Endothelial cell of umbilical vein (primary cell): Measurements from ENCODE around the gene DIRAS3.

Source experiments
- EZH2 ChIP-seq: IDR thresholded peaks from 2 replicates; pipeline ENCODE4 v1.6.1; 2012; ENCODE audit warnings: borderline replicate concordance, low read depth, mild to moderate bottlenecking, moderate library complexity, low read length, inconsistent platforms; ENCODE audit not compliant: severe bottlenecking
- FOS ChIP-seq: IDR thresholded peaks from 2 replicates; pipeline ENCODE4 v1.6.1; 2011; ENCODE audit warnings: mild to moderate bottlenecking, low read length, moderate library complexity, borderline replicate concordance; ENCODE audit not compliant: insufficient read depth
- GATA2 ChIP-seq: IDR thresholded peaks from 2 replicates; pipeline ENCODE4 v1.7.0; 2011; ENCODE audit warnings: low read depth, mild to moderate bottlenecking, moderate library complexity, mixed read lengths, low read length; ENCODE audit not compliant: insufficient read length, insufficient read depth
- MAX ChIP-seq: IDR thresholded peaks from 2 replicates; pipeline ENCODE4 v1.6.1; 2011; ENCODE audit not compliant: insufficient read depth, insufficient read length
- POLR2A ChIP-seq: IDR thresholded peaks from 2 replicates; pipeline ENCODE4 v1.6.1; 2012; ENCODE audit warnings: low read depth, mild to moderate bottlenecking, control low read depth, low read length
- POLR2AphosphoS5 ChIP-seq: IDR thresholded peaks from 2 replicates; pipeline ENCODE4 v1.6.1; 2012; ENCODE audit warnings: low read depth, mild to moderate bottlenecking, control low read depth, low read length, moderate library complexity; ENCODE audit not compliant: insufficient read depth
- TF ChIP-seq, protein P1 (sequence below), 2 donors: IDR thresholded peaks; 1 replicate in 1 of 2; 2 replicates in 1 of 2; pipeline ENCODE4 v1.5.1; 2011; ENCODE audit warnings: low read length in 2 of 2, mild to moderate bottlenecking in 2 of 2, moderate library complexity in 2 of 2, control low read depth in 1 of 2, inconsistent platforms in 1 of 2, low read depth in 1 of 2; ENCODE audit not compliant: insufficient read depth in 1 of 2; ENCODE audit errors: extremely low read depth in 1 of 2

GRCh38 chr1:68015971-68016370 is 34.5 kb downstream of the DIRAS3 start:
- no peak for TF ChIP-seq EZH2
- TF ChIP-seq MAX, result no peak
- TF ChIP-seq, protein P1, sequence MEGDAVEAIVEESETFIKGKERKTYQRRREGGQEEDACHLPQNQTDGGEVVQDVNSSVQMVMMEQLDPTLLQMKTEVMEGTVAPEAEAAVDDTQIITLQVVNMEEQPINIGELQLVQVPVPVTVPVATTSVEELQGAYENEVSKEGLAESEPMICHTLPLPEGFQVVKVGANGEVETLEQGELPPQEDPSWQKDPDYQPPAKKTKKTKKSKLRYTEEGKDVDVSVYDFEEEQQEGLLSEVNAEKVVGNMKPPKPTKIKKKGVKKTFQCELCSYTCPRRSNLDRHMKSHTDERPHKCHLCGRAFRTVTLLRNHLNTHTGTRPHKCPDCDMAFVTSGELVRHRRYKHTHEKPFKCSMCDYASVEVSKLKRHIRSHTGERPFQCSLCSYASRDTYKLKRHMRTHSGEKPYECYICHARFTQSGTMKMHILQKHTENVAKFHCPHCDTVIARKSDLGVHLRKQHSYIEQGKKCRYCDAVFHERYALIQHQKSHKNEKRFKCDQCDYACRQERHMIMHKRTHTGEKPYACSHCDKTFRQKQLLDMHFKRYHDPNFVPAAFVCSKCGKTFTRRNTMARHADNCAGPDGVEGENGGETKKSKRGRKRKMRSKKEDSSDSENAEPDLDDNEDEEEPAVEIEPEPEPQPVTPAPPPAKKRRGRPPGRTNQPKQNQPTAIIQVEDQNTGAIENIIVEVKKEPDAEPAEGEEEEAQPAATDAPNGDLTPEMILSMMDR (IDR thresholded peaks at IDR 0.05; ENCODE audit: extremely low read depth in 1 of 2, insufficient read depth in 1 of 2, low read depth in 1 of 2, low read length in 2 of 2), result no peak
- no peak for TF ChIP-seq POLR2A
- TF ChIP-seq POLR2AphosphoS5, result no peak
- no peak for TF ChIP-seq FOS
- no peak for TF ChIP-seq GATA2
